CD4-positive, alpha-beta T cell treated with Interferon gamma for 1 hour (primary cell): ENCODE results near the gene ZNF335.
A peak's percentile ranks its signal among the peaks of the same experiment; 100 is the strongest.

Experiments used
- DNase-seq: peaks from one replicate; pipeline ENCODE4 v3.0.0-alpha.2; 2020

The ZNF335 gene, protein sequence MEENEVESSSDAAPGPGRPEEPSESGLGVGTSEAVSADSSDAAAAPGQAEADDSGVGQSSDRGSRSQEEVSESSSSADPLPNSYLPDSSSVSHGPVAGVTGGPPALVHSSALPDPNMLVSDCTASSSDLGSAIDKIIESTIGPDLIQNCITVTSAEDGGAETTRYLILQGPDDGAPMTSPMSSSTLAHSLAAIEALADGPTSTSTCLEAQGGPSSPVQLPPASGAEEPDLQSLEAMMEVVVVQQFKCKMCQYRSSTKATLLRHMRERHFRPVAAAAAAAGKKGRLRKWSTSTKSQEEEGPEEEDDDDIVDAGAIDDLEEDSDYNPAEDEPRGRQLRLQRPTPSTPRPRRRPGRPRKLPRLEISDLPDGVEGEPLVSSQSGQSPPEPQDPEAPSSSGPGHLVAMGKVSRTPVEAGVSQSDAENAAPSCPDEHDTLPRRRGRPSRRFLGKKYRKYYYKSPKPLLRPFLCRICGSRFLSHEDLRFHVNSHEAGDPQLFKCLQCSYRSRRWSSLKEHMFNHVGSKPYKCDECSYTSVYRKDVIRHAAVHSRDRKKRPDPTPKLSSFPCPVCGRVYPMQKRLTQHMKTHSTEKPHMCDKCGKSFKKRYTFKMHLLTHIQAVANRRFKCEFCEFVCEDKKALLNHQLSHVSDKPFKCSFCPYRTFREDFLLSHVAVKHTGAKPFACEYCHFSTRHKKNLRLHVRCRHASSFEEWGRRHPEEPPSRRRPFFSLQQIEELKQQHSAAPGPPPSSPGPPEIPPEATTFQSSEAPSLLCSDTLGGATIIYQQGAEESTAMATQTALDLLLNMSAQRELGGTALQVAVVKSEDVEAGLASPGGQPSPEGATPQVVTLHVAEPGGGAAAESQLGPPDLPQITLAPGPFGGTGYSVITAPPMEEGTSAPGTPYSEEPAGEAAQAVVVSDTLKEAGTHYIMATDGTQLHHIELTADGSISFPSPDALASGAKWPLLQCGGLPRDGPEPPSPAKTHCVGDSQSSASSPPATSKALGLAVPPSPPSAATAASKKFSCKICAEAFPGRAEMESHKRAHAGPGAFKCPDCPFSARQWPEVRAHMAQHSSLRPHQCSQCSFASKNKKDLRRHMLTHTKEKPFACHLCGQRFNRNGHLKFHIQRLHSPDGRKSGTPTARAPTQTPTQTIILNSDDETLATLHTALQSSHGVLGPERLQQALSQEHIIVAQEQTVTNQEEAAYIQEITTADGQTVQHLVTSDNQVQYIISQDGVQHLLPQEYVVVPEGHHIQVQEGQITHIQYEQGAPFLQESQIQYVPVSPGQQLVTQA (N-terminal part only)

DNA sequence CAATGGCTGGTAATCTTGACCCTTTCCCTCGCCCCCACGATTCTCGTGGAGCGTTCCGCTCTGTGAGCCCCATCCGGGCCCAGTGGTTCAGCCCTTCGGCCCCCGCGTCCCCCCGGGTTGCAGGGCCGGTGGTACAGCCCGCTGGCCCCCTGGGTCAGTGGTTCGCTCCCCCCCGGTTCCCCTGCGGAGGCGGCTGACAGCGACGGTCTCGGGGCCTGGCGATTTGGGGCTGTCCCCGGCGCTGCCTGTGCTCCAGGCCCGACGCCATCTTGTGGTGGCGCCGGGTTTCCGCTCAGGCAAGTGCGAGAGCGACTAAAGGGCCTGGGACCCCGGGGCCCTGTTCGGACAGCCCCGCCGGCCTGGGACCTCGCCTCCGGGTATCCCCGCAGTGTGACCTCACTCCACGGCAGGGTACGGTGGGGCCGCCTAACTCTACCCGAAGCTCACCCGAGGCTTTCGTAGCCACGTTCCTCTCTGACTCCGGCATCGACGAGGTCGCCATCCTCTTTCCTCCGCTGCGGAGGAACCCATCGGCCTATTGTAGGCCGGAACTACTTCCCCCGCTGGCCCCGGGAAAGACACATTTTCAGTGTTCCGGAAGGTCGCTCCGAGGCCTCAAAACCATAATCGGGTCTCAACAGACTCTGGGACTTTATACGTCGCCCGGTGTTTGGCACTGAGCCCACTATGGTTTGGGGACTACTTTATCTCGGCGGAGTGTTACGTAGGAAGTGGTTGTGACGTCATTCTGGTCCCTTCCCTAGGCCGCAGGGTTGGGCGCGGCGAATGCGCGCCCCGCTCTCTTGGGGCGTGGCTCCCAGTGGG, at the start of gene ZNF335:
Gene ZNF335 (minus strand): TSS at position 529 of the 825 bp plus-strand sequence. CDS start 793 bp downstream, outside the sequence.
- DNase-seq: peak; percentile 95

DNA sequence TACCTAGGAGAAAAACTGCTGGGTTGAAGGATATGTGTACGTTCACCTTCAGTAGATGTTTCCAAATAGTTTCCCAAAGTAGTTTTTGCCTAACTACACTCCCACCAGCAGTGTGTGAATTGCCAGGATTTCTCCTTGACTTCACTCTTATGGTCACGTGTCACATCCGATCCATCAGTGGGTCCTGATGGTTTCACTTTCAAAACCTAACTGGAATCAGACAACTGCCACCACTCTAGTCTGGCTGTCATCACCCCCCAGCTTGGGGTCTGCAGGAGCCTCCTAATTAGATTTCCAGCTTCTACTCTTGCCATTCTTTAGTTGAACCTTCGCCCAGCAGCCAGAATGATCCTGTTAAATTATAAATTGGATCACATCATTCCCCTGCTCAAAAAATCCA, 48.6 kb upstream of the ZNF335 start:
- DNase-seq: no peak

DNA sequence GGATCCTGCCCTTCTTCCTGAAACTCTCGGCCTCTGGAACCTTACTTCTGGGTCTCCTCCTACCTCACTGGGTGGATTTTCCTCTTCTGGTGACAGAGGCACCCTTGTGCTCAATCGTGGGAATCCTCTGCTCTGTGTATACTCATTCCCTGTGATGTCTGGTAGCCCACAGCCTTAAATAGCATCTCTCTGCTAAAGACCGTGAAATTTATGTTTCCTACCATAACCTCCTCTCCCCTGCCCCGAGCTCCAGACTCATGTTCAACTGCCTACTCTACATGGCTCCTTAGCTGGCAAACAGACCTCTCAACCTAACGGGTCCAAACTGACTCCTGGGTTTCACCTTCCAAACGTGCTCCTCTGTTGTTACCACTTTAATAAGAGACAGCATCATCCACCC, 46.6 kb upstream of the ZNF335 start:
- no peak for DNase-seq

DNA sequence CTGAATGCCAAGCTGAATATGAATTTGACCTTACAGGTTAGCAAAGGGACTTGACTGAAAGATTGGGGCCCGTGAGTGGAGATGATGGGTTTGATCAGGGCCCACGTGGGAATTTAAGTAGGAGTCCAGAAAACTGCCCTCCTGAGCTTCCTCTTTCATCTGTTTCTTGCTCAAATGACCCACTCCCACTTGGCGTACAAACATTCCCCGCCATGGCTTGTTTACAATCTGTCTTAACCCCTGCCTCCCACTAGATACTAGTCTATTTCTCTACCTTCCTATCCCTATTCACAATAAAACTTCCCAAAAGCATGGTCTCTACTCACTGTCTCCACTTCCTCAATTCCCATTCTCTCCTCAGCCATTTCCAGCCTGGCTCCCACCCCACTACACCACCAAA, 46.1 kb upstream of the ZNF335 start:
- no peak for DNase-seq

DNA sequence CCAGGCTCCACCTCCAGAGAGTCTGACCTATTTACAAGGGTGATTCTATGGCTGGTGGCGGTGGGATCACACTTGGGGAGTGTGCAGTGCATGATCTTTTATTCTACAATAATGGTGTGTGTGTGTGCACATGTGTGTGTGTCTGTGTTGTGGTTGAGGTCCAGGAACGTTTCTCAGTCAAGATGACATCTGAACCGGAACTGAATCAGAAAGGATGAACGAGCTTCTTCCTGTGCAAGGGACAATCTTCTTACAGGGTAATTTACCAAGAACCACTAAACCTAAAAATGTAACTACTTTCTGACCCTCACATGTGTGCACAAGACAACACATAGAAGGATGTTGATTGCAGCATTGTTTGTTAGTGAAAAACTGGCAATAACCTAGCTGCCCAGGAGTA, 45.3 kb upstream of the ZNF335 start:
- no peak for DNase-seq

DNA sequence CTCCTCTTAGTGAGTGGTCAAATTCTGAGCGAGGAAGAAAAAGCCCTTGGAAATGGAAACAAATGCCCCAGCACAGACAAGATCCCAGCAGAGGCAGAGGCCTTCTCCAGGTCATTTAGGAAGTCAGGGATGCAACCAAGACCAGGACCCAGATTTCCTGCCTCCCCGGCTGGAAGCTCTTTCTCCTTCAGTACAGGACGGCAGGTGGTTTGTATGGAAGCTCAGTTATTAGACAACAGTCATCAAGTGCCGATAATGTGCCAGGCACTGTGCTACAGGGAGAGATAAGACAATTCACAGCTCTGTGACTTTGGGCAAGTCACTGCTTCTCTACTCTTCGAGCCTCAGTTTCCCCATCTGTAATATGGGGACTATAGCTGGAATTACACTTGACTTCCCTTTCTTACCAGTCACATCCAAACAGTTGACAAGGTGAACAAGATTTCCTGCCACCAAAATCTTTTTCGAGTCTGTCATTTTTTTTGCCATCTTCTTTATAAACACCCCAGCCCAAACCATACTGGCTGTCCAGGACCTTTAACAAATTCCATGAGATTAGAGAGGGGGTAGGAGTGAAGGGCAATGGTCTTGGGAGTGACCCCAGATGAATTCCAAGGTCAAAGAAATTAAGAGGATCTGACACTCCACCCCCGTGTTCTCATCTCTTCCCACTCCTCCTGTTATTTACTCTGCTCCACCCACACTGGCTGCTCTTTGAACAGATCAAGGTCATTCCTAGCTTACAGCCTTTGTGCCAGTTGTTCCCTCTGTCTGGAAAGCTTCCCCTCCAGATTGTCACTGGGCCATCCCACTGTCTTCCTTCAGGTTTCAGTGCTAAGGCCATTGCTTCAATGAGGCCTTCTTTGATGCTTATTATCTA, 42.8 kb upstream of the ZNF335 start:
- DNase-seq: no peak

DNA sequence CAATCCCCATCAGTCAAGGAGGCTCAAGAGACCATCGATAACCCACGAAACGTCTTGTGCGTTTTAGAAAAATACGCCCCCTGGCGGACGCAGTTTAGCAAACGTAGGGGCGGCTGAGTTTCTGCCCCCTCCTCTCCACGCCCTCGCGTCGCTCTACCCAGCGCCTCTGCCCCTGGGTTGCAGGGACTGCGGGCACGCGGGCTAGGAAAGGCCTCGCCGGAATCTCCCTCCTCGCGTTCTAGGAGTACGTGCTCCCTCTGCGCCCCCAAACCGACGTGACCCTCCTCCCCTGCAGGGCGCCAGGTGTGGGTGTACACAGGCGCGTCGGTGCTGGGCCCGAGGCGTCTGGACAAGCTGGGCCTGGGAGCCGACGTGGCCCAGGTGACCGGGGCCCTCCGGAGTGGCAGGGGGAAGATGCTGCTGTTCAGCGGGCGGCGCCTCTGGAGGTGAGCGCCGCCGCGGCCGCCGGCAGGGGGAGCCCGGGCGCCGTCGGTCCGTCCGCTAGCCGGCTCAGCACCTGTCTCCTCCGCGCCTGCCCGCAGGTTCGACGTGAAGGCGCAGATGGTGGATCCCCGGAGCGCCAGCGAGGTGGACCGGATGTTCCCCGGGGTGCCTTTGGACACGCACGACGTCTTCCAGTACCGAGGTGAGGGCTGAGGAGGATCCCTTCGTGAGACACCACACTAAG, 42.0 kb upstream of the ZNF335 start:
- peak; percentile 71 for DNase-seq

DNA sequence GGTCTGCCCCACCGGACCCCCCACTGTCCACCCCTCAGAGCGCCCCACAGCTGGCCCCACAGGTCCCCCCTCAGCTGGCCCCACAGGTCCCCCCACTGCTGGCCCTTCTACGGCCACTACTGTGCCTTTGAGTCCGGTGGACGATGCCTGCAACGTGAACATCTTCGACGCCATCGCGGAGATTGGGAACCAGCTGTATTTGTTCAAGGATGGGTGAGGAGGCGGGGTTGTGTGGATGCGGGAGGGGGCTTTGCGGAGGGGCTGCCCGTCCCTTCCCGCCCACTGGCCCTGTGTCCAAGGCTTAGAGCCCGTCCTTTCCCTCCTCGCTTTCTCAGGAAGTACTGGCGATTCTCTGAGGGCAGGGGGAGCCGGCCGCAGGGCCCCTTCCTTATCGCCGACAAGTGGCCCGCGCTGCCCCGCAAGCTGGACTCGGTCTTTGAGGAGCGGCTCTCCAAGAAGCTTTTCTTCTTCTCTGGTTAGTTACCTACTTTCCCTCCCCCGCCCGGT, 41.4 kb upstream of the ZNF335 start:
- no peak for DNase-seq

DNA sequence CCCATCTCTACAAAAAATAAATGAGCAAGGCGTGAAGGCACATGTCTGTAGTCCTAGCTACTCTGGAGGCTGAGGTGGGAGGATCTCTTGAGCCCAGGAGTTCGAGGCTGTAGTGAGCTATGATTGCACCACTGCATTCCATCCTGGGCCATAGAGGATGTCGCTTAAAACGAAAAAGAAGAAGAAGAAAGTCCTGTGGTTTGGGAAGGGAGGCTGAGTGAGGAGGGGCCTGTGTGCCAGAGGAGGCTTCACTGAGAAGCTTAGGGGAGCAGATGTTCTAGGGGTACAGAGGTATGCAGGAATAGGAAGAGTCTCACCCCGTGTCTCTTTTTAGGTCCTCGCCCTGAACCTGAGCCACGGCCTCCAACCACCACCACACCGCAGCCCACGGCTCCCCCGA, 40.9 kb upstream of the ZNF335 start:
- DNase-seq: no peak

DNA sequence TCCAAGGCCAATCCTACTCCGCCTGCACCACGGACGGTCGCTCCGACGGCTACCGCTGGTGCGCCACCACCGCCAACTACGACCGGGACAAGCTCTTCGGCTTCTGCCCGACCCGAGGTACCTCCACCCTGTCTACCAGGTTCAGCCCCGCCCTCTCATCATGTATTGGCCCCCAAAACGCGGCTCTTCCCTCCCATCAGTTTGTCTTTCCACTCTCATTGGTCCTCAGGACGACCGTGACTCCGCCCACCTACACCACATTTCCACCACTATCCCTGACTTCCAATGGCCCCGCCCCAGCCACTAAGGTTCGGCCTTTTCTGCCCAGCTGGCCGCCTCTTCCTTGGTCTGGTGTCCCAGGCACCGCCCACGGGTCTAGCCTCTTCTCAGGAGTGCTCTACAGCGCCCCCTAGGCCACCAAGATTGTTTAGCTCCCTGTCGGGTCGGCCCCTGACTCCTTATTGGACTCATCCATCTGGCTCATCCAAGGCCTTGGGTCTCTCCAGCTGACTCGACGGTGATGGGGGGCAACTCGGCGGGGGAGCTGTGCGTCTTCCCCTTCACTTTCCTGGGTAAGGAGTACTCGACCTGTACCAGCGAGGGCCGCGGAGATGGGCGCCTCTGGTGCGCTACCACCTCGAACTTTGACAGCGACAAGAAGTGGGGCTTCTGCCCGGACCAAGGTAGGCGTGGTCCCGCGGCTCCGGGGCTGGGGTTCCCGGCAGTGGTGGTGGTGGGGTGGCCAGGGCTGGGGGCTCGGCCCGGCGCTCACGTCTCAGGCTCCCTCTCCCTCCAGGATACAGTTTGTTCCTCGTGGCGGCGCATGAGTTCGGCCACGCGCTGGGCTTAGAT, 39.9 kb upstream of the ZNF335 start:
- peak; percentile 52 for DNase-seq

DNA sequence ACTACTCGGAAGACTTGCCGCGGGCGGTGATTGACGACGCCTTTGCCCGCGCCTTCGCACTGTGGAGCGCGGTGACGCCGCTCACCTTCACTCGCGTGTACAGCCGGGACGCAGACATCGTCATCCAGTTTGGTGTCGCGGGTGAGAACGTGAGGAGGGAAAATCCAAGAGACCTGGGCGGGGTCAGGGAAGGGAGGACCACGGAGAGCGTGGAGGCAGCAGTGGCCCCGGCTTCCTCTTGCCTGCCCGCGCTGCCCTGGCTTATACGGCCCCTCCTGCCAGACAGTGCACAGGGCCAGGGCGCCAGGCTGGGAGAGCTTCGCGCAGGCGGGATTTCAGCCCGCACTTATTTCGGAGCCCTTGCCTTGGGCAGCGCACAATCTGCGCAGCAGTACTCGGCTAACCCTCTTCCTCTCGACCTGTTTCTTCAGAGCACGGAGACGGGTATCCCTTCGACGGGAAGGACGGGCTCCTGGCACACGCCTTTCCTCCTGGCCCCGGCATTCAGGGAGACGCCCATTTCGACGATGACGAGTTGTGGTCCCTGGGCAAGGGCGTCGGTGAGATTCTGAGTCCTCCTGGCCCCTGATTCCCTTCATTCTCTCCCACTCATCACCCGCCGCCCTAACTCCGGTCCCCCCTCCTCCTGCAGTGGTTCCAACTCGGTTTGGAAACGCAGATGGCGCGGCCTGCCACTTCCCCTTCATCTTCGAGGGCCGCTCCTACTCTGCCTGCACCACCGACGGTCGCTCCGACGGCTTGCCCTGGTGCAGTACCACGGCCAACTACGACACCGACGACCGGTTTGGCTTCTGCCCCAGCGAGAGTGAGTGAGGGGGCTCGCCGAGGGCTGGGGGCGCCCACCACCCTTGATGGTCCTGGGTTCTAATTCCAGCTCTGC, 38.7 kb upstream of the ZNF335 start:
- DNase-seq: peak; percentile 64

DNA sequence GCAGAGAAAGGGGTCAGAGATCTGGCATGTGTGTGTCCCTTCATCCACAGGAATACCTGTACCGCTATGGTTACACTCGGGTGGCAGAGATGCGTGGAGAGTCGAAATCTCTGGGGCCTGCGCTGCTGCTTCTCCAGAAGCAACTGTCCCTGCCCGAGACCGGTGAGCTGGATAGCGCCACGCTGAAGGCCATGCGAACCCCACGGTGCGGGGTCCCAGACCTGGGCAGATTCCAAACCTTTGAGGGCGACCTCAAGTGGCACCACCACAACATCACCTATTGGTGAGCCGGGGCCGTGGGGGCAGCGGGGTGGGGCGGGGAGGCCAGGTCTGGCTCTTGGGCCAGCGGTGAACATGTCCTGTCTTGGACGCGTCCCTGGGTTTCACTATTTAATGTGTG, 37.8 kb upstream of the ZNF335 start:
- DNase-seq: no peak

DNA sequence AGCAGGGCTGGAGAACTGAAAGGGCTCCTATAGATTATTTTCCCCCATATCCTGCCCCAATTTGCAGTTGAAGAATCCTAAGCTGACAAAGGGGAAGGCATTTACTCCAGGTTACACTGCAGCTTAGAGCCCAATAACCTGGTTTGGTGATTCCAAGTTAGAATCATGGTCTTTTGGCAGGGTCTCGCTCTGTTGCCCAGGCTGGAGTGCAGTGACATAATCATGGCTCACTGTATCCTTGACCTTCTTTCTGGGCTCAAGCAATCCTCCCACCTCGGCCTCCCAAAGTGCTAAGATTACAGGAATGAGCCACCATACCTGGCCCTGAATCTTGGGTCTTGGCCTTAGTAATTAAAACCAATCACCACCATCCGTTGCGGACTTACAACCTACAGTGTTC, 35.7 kb upstream of the ZNF335 start:
- DNase-seq: no peak

DNA sequence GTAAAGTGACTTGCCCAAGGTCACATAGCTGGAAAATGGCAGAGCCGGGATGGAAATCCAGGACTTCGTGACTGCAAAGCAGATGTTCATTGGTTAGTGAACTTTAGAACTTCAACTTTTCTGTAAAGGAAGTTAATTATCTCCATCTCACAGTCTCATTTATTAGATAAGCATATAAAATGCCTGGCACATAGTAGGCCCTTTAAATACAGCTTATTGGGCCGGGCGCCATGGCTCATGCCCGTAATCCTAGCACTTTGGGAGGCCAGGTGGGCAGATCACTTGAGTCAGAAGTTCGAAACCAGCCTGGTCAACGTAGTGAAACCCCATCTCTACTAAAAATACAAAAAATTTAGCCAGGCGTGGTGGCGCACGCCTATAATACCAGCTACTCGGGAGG, 35.0 kb upstream of the ZNF335 start:
- no peak for DNase-seq

DNA sequence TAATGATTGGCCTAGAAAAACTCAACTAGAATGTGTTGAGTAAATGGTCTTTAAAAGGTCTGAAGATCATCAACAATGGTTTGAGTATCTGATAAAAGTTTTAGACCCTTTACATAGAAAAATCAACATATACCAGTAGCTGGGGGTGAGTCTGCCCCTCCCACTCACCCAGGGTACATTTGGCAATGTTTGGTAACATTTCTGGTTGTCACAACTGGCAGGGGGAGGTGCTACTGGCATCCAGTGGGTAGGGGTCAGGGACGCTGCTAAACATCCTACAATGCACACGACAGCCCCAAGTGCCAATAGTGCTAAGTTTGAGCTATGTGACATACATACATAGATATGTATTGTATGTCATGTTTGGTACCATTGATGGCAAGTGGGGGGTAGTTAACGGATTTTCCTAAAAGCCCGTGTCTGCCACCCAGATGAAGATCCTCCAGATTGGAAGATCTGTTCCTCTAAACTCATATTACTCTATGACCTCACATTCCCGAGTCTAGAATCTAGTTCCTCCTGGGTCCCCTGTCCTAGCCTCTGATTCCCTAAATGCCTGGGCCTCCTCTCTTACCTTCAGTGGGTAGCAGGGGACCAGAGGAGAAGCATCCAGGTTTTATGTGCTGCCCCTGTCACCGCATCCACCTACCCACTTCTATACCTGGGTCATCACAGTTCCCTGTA, 34.2 kb upstream of the ZNF335 start:
- DNase-seq: no peak

DNA sequence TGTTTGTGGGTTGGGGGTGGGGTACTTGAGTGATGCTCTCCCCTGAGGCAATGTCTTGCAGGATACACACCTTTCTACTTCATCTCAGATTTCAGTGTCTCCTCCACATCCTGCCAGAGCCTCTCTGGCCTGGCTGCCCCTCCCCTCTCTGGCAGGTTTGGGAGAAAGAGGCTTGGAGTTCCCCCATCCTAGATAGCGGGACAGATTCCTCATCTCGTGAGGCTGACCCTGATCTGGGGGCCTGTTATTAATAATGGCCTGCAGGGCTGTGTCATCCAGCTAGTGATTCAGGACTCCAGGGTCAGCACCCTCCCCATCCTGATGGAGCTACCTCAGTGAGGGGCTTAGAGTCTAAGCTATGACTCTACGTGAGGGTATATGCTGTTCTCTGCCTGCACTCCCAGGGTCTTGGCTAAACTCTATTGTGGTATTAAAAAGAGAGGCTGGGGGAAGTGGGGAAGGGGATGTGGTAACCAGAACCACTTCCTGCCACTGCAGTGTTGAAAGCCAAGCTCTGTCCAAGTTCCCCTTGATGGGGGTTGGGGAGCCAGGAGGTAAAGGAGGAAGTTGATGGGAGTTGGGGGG, 33.0 kb upstream of the ZNF335 start:
- peak; percentile 68 for DNase-seq

DNA sequence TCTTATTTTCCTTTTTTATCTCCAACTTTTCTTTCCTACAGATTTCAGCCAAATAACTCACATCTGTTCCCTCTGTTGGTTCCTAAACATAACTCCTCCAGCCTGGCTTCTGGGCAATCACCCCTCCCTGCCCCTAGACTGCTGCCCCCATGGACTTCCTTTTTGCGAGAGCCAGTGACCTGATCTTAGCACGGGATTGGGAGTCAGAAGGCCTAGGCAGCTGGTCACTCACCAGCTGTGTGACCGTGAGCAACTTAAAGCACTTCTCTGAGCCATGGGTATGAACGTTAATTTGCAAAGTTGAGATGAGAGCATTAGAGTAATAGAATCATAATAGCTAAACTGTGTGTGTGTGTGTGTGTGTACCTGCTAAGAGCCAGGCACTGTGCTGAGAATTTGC, 32.2 kb upstream of the ZNF335 start:
- peak; percentile 32 for DNase-seq
